ENCODE data around the gene RAD9B. TPM values are rescaled to one million over a fixed set of nuclear protein-coding genes. Genes with fewer than 3 reads are reported as not detected.

Gene RAD9B
- total and polyA plus RNA-seq, 2 donors from 2014 or later: 0.17 to 1.0 TPM

DNA sequence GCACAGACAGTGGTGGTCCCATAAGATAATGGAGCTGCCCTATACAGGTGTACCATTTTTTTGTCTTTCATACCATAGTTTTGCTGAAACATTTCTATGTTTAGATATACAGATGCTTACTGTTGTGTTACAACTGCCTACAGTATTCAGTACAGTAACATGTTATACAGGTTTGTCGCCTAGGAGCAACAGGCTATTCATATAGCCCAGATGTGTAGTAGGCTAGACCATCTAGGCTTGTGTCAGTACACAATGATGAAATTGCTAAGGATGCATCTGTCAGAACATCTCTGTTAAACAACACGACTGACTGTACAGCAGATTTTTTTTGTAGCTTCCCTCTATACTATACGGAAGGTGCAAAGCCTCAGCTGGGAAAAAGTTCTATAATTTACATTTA lies 30.5 kb downstream of the RAD9B start:
- TF ChIP-seq, protein P1, sequence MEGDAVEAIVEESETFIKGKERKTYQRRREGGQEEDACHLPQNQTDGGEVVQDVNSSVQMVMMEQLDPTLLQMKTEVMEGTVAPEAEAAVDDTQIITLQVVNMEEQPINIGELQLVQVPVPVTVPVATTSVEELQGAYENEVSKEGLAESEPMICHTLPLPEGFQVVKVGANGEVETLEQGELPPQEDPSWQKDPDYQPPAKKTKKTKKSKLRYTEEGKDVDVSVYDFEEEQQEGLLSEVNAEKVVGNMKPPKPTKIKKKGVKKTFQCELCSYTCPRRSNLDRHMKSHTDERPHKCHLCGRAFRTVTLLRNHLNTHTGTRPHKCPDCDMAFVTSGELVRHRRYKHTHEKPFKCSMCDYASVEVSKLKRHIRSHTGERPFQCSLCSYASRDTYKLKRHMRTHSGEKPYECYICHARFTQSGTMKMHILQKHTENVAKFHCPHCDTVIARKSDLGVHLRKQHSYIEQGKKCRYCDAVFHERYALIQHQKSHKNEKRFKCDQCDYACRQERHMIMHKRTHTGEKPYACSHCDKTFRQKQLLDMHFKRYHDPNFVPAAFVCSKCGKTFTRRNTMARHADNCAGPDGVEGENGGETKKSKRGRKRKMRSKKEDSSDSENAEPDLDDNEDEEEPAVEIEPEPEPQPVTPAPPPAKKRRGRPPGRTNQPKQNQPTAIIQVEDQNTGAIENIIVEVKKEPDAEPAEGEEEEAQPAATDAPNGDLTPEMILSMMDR (IDR thresholded peaks at IDR 0.05; ENCODE audit: borderline replicate concordance, extremely low read depth, insufficient read depth): no peak
- Histone ChIP-seq H3K4me3 (ENCODE audit: low read length in 3 of 3) (no peak overlapping the region), H3K36me3 (ENCODE audit: control insufficient read depth in 2 of 3, insufficient read depth in 3 of 3, low read length in 3 of 3) (peaks cover 0 to 19% (median 13%) of the 10 kb centered on the region in 3 donors), H3K27ac (ENCODE audit: low read depth in 2 of 2, low read length in 2 of 2) (peak overlapping the region in 1 of 2 donors; percentile 66), H3K9me3 (ENCODE audit: control insufficient read depth in 2 of 3, insufficient read depth in 1 of 3, low read length in 3 of 3) (no peaks in the 10 kb centered on the region), H3K4me1 (ENCODE audit: control insufficient read depth in 2 of 3, insufficient read depth in 2 of 3, low read depth in 1 of 3, low read length in 3 of 3) (peaks cover 0 to 16% (median 7%) of the 10 kb centered on the region in 3 donors), H3K27me3 (ENCODE audit: control insufficient read depth, insufficient read depth, low read length) (no peaks in the 10 kb centered on the region), H3K9ac (ENCODE audit: low read length in 3 of 3) (no peak overlapping the region)
- intact Hi-C loops (cut with DNase I): no loop called here
- no peak for FAIRE-seq
- DNase-seq: no peak

DNA sequence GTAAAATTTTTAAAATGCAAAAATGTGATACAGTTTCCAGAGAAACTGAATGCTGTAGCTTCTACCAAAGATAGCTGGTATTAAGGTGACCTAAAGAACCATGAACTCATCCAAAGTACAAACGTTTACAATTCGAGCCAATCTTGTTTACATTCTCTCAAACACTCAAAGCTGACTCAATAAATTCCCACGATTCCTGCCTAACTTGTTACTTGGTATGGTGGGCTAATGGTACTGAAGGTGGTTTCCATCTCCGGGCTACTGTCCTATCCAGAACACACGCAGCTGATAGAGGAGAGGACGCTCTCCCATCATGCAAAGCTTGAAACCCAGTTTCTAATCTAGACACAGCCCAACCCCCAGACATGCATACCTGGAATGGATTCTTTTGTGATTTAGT lies 31.5 kb downstream of the RAD9B start:
- no peak overlapping the region for H3K9ac ChIP-seq (ENCODE audit: low read length in 3 of 3)
- H3K27me3 ChIP-seq (ENCODE audit: control insufficient read depth, insufficient read depth, low read length): no peaks in the 10 kb centered on the region
- H3K4me1 ChIP-seq (ENCODE audit: control insufficient read depth in 2 of 3, insufficient read depth in 2 of 3, low read depth in 1 of 3, low read length in 3 of 3): peaks cover 0 to 21% (median 12%) of the 10 kb centered on the region in 3 donors
- TF ChIP-seq, protein P1 (IDR thresholded peaks at IDR 0.05; ENCODE audit: borderline replicate concordance, extremely low read depth, insufficient read depth): no peak
- intact Hi-C loops (cut with DNase I): no loop called here
- no peak overlapping the region for H3K4me3 ChIP-seq (ENCODE audit: low read length in 3 of 3)
- H3K9me3 ChIP-seq (ENCODE audit: control insufficient read depth in 2 of 3, insufficient read depth in 1 of 3, low read length in 3 of 3): no peaks in the 10 kb centered on the region
- DNase-seq (no peak), FAIRE-seq (no peak)
- no peak overlapping the region for H3K27ac ChIP-seq (ENCODE audit: low read depth in 2 of 2, low read length in 2 of 2)
- H3K36me3 ChIP-seq (ENCODE audit: control insufficient read depth in 2 of 3, insufficient read depth in 3 of 3, low read length in 3 of 3): peaks cover 0 to 26% (median 13%) of the 10 kb centered on the region in 3 donors

DNA sequence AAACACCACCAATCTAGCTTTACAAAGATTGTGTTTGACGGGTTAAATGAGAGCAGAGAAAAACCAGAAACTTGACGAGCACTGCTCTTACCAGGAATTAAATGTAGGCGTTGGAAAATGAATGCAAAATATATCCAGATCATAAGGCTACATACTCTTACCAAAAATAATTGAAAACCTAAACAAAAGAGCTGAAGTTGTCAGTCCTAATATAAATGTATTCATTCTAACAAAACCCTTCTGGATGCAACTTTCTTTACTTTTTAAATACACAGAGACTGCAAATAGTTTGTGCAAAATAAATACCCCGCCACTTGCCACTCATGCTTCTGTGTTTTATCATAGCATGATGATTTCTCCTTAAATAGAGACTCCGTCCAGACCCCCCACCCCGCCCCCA lies 32.7 kb downstream of the RAD9B start:
- no peak overlapping the region for H3K9ac ChIP-seq (ENCODE audit: low read length in 3 of 3)
- no peaks in the 10 kb centered on the region for H3K27me3 ChIP-seq (ENCODE audit: control insufficient read depth, insufficient read depth, low read length)
- H3K27ac ChIP-seq (ENCODE audit: low read depth in 2 of 2, low read length in 2 of 2): no peak overlapping the region
- no peak for DNase-seq
- no peak overlapping the region for H3K4me3 ChIP-seq (ENCODE audit: low read length in 3 of 3)
- TF ChIP-seq, protein P1 (IDR thresholded peaks at IDR 0.05; ENCODE audit: borderline replicate concordance, extremely low read depth, insufficient read depth): no peak
- FAIRE-seq: no peak
- H3K9me3 ChIP-seq (ENCODE audit: control insufficient read depth in 2 of 3, insufficient read depth in 1 of 3, low read length in 3 of 3): no peaks in the 10 kb centered on the region
- peaks cover 0 to 27% (median 12%) of the 10 kb centered on the region in 3 donors for H3K4me1 ChIP-seq (ENCODE audit: control insufficient read depth in 2 of 3, insufficient read depth in 2 of 3, low read depth in 1 of 3, low read length in 3 of 3)
- intact Hi-C loops (cut with DNase I): no loop called here
- peaks cover 3 to 38% (median 15%) of the 10 kb centered on the region in 3 donors for H3K36me3 ChIP-seq (ENCODE audit: control insufficient read depth in 2 of 3, insufficient read depth in 3 of 3, low read length in 3 of 3)

All from kidney (tissue), 14 donors.